Measurements from ENCODE around the gene RPL26.

- TF ChIP-seq CTCF (IDR thresholded peaks at IDR 0.05) (no peak), POLR2A (IDR thresholded peaks at IDR 0.05) (no peak), POLR2AphosphoS5 (IDR thresholded peaks at IDR 0.05) (no peak)
These were observed 44.2 kb downstream of the RPL26 start for GRCh38 chr17:8338753-8339140.

Data from sigmoid colon (tissue), 4 donors.